ENCODE data around the gene LHX3.

- TF ChIP-seq, protein P1, sequence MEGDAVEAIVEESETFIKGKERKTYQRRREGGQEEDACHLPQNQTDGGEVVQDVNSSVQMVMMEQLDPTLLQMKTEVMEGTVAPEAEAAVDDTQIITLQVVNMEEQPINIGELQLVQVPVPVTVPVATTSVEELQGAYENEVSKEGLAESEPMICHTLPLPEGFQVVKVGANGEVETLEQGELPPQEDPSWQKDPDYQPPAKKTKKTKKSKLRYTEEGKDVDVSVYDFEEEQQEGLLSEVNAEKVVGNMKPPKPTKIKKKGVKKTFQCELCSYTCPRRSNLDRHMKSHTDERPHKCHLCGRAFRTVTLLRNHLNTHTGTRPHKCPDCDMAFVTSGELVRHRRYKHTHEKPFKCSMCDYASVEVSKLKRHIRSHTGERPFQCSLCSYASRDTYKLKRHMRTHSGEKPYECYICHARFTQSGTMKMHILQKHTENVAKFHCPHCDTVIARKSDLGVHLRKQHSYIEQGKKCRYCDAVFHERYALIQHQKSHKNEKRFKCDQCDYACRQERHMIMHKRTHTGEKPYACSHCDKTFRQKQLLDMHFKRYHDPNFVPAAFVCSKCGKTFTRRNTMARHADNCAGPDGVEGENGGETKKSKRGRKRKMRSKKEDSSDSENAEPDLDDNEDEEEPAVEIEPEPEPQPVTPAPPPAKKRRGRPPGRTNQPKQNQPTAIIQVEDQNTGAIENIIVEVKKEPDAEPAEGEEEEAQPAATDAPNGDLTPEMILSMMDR (IDR thresholded peaks at IDR 0.05; ENCODE audit: control extremely low read depth in 1 of 3, insufficient read depth in 1 of 3, low read depth in 1 of 3, low read length in 3 of 3): no peak
- no peak for TF ChIP-seq POLR2A (IDR thresholded peaks at IDR 0.05; ENCODE audit: control extremely low read depth in 1 of 2, low read depth in 2 of 2, low read length in 2 of 2)
- TF ChIP-seq EGR1 (IDR thresholded peaks at IDR 0.05; ENCODE audit: borderline replicate concordance, low read depth, low read length): no peak
- TF ChIP-seq SUZ12 (IDR thresholded peaks at IDR 0.05; ENCODE audit: low read length): peak; percentile 96
- TF ChIP-seq FOSL1 (IDR thresholded peaks at IDR 0.05; ENCODE audit: insufficient read depth, low read depth, low read length): no peak
- no peak for TF ChIP-seq EP300 (IDR thresholded peaks at IDR 0.05; ENCODE audit: borderline replicate concordance in 1 of 2, low read depth in 2 of 2, low read length in 2 of 2)
- no peak for TF ChIP-seq MAX (IDR thresholded peaks at IDR 0.05)
- no peak for TF ChIP-seq ATF2 (IDR thresholded peaks at IDR 0.05; ENCODE audit: low read length)
- TF ChIP-seq, protein P2, sequence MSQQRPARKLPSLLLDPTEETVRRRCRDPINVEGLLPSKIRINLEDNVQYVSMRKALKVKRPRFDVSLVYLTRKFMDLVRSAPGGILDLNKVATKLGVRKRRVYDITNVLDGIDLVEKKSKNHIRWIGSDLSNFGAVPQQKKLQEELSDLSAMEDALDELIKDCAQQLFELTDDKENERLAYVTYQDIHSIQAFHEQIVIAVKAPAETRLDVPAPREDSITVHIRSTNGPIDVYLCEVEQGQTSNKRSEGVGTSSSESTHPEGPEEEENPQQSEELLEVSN (IDR thresholded peaks at IDR 0.05): no peak
- no peak for TF ChIP-seq RAD21 (IDR thresholded peaks at IDR 0.05 in 1 of 2, conservative IDR thresholded peaks at IDR 0.05 in 1 of 2; ENCODE audit: low read depth in 2 of 2, low read length in 2 of 2)
- no peak for TF ChIP-seq BCL11A (IDR thresholded peaks at IDR 0.05; ENCODE audit: low read depth in 2 of 2, low read length in 2 of 2)
- no peak for TF ChIP-seq CHD2 (IDR thresholded peaks at IDR 0.05; ENCODE audit: low read length)
Observed at GRCh38 chr9:136193127-136193890, 11.6 kb downstream of the LHX3 start.

All from H1 (cell line).